NCI-H524 (cell line): ENCODE measurements around the gene ZNF358.

Experiments used
- DNase-seq, 2 experiments: peaks; one replicate each; lab custom pipeline; 2025; lab: John Stamatoyannopoulos, UW

ZNF358 gene

DNA sequence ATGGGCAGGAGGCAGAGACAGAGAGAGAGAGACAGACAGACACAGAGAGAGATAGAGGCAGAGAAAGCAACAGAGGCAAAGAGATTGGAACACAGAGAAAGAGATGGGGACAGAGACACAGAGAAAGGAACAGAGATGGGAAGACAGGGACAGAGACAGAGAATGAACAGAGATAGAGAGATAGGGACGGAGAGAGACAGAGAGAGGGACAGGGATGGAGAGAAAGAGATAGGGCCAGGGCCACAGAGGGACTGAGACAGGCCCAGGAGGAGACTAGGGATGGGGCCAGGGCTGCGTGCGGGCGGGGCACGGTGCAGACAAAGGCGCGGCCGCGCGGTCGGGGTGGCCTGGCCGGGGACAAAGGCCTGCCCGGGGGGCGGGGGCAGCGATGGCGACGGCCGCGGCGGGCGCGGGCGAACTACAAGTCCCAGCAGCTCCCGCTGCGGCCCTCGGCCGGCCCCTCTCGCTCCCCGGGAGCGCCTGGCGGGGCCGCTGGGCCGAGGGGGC lies at the start of gene ZNF358:
TSS of gene ZNF358 (plus strand) at position 459 of the 507 bp plus-strand sequence. CDS start 3,140 bp downstream, outside the sequence.
- peak; percentile 20 to 75 for DNase-seq

DNA sequence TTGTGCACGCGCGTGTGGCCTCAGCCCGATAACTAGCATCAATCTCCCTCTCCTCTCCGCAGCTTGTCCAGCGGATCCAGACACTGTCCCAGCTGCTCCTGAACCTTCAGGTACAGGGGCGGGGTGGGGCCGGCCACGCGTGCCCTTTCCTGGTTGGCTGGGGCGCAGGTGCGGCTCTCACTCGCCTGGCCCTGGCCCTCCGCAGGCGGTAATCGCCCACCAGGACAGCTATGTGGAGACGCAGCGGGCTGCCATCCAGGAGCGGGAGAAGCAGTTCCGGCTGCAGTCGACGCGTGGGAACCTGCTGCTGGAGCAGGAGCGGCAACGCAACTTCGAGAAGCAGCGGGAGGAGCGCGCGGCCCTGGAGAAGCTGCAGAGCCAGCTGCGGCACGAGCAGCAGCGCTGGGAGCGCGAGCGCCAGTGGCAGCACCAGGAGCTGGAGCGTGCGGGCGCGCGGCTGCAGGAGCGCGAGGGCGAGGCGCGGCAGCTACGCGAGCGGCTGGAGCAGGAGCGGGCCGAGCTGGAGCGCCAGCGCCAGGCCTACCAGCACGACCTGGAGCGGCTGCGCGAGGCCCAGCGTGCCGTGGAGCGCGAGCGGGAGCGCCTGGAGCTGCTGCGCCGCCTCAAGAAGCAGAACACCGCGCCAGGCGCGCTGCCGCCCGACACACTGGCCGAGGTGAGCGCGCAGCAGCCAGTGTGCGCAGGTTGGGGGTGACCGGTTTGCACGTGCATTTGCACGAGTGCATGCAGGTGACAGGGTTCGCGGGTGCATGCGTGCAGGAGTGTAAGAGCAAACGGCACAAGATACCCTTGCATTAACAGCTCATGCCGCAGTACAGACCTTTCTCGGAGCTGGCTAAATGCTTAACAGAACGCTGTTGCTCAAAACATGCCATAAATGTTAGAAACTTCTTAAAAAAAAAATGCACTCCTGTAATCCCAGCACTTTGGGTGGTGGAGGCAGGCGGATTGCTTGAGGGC lies 48.6 kb upstream of the ZNF358 start:
- no peak for DNase-seq

DNA sequence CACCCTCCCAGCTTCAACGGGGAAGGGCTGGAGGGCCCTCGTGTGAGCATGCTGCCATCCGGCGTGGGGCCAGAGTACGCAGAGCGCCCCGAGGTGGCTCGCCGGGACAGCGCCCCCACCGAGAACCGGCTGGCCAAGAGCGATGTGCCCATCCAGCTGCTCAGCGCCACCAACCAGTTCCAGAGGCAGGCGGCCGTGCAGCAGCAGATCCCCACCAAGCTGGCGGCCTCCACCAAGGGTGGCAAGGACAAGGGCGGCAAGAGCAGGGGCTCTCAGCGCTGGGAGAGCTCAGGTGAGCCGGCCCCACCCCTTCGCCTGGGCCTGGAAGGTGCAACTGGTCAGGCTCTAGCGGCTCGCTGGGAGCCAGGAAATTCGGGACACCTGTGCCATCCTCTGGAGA lies 47.1 kb upstream of the ZNF358 start:
- DNase-seq: no peak

DNA sequence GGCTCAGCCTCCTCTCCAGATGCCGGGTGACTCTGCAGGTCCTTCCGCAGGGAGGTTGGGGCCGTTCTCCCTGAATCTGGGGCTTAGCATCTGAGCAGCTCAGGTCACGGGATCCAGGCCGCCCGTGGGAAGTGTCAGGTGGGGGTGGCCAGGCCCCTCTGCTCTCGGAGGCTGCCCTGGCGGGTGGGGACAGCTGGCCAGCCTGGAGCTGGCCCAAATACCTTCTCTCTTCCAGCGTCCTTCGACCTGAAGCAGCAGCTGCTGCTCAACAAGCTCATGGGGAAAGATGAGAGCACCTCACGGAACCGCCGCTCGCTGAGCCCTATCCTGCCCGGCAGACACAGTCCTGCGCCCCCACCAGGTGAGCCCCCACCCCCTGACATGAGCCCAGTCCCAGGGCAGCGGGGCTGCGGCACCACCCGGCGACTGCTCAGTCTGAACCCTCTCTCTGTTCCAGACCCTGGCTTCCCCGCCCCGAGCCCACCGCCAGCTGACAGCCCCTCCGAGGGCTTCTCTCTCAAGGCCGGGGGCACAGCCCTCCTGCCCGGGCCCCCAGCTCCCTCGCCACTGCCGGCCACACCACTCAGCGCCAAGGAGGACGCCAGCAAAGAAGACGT lies 46.1 kb upstream of the ZNF358 start:
- DNase-seq: no peak

DNA sequence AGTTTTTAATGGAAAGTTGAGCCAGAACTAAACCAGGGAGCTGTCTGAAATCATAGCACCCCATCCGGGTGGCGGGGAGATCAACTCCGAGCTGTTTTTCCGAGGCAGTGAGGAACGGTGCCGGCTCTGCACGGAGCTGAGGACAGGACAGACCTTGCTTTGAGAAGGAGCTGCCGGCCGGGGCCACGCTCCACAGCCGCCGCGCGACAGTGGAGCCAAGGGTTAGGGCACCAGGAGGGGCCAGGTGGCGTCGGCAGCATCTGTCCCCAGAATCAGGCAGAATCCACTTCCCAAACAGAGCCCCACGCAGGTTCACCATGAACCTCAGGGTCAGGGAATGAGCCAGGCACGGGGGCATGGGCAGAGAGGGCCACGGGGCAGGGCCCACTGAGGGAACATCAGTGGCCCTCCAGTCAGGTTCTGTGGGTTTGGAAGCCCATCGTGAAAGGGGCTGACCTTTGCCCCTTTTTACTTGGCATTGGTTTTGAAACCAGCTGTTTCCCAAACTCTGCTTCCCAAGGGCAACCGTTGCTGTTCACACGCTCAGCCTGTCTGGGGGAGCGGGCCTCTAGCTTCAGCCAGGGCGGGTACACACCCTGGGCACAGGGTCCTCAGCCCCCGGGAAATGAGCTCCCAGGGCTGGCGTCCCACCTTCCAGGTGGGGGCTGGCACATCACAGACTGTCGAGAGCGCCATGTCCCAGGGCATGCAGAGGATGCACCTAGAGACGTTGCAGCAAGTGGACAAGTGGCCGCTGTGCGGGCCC lies 45.2 kb upstream of the ZNF358 start:
- no peak for DNase-seq

DNA sequence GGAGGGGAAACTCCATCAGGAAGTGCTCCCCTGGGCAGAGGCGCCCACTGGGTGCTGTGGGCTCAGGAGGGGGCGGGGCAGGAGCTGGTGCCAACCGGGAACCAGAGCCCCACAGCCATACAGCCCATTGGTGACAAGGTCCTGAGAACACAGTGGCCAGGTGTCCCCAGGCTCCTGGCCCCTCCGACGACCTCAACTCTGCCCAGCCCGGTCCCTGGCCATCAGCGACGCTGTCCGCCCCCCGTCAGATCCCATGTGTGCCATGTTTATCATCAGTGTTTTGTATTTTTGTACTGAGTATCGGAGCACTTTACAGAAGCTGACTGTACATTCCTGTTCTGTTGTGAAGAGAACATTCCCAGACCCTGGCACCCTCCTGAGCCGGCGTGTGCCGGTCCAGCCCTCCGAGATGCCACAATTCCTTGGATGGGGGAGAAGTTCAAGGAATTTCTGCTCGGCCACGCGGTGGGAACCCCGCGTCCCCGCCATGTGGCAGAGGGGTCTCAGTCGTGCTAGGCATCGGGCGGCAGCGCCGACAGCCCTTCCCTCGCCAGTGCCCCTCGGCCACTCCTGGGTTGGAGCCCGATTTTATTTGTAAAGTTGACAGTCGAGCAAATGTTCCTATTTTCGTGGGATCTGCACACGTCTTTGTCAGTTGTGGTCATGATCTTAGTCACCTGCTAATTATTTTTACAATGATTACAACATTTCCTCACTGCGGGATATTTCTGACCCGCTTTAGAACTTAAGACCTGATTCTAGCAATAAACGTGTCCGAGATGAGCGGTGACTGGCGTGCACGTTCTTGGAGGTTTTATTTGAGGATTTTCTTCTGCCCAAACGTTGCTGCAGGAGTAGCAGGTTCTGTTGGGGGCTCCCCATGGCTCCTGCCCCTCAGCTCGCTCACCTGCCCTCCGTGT lies 43.9 kb upstream of the ZNF358 start:
- DNase-seq: no peak

DNA sequence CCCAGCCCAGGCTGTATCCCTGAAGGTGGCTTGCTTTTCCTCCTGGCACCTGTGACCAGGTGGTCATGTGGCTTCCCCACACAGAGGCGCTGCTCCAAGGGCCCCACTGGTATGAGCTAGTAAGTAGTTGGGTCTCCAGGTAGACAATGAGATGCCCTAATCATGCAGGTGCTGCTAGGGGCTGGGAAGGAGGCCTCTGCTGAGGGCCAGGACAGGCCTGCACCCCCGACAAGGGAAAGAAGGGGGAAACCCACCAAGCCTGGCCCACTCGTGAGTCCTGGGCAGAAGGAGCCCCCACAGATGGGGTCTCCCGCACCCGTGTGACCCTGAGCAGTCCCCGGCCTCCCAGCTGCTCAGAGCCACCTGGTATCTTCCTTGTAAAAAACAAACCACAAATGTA lies 40.2 kb upstream of the ZNF358 start:
- DNase-seq: no peak

DNA sequence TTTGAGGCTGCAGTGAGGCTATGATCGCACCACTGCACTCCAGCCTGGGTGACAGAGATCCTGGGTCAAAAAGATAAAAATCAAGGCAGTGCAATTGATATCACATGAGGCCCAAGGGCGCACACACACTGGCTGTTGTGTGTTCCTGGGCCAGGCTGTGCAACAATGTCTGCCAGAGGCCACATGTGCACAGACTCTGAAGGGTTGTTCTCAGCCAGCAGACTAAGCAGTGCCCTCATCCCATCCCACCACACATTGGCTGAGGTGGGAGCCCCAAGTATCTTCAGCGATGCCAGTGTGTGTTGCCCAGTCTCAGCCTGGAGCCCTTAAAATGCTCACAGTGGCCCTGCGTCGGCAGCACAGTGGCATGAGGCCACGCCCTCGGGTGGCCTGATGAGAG lies 39.7 kb upstream of the ZNF358 start:
- no peak for DNase-seq

DNA sequence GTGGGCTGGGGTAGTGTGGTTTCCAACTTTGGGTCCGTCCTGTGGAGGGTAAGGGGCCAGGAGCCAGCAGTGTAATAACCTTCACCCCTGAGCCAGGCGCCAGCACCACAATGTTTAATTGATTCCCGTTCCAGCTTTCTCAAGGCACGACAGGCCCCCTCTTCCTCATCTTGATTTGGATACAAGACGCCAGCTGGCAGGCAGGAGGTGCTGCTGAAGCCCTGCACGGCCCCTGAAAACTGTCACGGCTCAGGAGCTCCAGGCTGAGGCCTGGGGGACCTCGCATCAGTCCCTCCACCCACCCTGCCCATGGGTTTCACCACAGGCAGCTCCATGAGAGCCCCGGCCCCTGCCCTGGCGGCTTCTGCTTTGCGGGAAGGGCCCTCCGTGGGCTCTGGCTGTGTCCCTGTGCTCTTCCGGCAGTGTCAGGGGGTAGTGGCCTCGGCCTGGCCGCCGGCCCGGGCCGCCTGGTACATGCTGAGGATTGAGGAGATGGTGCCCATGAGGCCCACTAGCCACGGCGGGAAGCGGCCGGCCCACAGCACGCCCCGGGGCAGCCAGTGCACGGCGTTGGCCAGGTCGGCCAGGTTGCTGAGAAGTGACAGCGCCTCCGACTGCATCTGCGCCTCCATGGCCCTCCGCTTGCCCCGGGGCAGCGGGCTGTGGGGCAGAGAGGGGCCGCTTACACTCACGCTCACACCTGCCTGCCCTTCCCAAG lies 39.0 kb upstream of the ZNF358 start:
- DNase-seq: no peak

DNA sequence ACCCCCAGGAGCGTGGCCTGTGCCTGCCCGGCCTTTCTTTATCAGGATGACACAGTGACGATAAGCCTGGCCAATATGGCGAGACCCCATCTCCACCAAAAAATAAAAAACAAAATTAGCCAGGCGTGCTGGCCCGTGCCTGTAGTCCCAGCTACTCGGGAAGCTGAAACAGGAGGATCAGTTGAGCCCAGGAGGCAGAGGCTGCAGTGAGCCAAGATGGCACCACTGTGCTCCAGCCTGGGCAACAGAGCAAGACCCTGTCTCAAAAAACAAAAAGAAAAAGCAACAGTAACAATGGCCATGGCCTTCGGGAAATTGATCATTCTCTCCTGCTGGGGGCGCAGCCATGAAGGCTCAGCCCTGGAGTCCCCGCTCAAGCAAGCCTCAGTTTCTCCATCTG lies 38.1 kb upstream of the ZNF358 start:
- DNase-seq: no peak

DNA sequence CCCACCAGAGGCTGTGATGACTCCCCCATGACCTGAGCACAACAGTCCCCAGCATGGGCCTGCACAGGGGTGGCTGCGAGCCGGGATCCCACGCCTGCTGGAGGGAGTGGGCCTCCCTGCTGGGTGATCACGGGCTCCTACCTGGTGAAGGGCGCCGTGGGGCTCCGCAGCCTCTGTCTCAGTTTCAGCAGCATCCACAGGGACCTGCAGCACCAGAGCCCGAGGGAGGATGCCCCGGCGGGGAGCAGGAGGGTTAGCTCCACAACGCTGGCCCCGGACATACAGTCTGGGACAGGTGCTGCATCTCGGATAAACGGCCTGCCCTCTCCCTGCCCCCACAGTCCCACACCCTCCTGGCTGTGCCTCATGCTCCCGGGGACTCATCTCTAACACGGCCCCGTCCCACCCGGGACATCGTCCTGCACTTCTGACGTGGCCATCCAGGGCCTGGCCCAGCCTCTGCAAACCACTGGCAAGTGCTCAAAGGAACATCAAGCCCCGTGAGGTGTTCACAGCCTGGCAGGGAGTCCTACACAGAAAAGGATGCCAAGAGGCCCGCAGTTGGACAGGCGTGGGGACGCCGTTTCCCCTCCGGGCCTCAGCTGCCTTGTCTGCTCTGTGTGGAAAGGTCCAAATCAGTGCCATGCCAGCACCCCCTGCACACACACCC lies 37.6 kb upstream of the ZNF358 start:
- DNase-seq: no peak

DNA sequence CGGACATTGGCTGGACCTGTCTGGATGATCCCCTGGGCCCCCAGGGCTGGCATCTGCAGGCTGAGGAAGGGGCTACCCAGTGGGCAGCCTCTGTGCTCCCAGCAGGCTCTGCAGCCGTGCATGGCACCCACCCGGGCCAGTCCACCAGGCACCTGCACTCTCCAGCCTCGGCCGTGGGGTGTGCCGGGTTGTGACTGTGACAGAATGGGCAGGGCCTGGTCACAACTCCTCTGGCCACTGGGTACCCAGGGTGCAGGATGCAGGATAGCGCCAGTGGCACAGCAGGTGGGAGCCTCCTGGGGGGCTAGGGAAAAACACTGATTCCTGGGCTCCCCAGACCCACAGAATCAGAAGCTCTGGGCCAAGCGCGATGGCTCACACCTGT lies 37.1 kb upstream of the ZNF358 start:
- DNase-seq: no peak

DNA sequence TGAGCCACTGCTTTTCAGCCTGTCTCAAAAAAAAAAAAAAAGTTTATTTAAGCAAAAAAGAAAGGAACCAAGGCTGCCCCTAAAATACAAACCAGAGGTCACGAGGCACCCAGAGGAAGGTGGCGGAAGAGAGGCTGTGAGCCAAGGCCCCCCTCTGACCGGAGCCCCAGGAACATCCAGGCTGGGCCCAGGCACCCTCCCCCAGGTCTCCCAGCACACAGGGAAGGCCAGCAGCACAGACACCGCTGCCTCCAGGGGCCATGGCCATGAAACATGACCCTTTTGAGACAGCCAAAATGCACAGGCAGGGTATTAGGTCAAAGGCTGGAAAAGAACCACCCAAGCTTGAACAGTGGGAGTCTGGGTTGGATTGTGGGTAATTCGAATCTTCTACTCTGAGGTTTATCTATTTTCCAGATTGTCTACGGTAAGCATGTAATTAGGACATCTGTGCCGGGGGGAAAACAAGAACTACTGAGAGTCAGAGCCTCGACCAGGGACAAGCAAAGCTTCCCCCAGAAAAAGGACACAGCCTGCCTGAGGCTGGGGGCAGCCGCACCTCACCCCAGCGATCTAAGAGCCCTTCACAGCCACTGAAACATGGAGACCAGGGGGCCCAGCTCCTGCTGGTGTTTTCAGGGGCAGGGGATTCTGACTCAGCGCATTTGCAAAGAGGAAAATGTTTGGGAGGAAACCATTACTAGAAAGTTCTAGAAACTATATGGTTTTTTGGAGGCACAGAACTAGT lies 35.5 kb upstream of the ZNF358 start:
- no peak for DNase-seq

DNA sequence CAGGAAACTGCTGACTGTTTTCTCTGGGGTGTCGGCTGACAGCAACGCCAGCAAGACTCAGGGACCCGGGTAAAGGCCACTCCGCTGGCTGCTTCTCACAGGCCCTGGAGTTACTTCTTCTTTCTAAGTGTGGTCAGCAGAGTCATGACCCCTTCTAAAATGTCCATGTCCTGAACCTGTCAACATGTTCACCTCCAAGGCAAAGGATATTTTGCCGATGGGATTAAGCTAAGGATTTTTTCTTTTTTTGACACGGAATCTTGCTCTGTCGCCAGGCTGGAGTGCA lies 35.0 kb upstream of the ZNF358 start:
- DNase-seq: no peak

DNA sequence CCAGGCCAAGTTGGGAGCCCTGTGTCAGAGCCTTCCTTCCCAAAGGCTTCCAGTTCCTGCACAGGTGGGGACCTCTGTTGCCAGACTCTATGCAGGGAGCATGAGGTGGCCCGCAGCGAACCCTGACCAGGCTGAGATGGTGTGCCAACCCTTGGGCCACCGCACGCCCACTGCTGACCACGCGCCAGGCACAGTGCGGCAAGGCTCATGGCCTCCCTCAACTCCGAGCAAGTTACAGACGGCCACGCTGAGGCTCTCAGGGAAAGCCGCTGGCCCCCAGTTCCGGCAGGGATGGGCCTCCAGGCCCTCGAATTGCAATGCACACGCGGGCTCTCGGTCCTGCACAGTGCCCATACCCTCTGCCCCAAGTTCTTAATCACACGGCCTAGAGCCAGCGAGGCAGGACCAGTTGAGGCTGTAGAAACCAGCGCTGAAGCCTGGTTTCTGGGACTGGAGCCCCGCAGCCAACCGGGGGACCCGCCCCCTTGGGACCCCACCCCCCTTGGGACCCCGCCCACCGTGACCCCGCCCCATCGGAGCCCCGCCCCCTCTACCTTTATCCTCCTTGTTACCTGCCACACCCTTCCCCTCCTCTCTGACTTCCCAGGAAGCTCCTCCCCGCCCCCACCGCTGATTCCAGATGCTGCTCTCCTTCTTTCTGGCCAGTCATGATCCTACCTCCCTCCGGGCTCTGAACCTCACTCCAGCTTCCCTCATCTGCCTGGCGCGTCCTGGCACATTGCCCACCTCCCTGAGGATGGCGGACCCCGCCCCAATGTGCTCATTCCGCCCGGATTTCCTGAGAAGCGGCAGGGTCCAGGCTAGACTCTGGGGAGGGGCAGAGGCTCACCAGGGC lies 33.1 kb upstream of the ZNF358 start:
- no peak for DNase-seq

DNA sequence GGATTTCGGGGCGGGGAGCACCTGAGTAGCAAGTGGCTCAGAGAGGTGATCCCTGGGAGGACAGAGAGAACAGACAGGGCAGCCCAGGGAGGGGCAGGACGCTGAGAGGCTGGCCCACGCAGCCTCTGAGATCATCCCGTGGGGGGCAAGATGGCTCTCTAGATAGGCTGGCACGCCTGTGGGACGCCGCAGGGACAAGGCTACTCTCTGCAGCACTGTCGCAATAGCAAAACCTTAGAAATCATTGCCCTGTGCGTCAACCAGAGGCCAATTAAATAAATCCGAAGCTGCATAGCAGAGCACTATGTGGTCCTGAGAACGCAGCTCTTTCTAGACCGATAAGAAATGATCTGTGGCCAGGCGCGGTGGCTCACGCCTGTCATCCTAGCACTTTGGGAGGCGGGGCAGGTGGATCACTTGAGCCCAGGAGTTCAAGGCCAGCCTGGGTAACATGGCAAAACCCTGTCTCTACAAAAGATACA lies 32.1 kb upstream of the ZNF358 start:
- no peak for DNase-seq

DNA sequence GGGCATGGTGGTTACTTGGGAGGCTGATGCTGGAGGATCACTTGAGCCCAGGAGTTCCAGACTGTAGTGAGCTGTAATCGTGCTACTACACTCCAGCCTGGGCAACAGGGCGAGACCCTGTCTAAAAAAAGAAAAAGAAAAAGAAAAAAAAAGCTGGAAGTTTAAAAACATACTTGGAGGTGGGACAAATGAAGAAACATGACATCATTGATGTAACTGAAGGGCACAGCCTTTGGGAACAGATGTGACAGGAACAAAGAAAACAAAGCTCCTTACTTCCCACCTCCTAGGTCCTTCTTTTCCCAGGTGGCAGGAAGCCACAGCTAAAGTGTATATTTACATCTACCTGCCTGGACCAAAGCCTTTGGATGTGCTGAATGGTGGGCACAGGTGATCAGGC lies 29.0 kb upstream of the ZNF358 start:
- DNase-seq: no peak

DNA sequence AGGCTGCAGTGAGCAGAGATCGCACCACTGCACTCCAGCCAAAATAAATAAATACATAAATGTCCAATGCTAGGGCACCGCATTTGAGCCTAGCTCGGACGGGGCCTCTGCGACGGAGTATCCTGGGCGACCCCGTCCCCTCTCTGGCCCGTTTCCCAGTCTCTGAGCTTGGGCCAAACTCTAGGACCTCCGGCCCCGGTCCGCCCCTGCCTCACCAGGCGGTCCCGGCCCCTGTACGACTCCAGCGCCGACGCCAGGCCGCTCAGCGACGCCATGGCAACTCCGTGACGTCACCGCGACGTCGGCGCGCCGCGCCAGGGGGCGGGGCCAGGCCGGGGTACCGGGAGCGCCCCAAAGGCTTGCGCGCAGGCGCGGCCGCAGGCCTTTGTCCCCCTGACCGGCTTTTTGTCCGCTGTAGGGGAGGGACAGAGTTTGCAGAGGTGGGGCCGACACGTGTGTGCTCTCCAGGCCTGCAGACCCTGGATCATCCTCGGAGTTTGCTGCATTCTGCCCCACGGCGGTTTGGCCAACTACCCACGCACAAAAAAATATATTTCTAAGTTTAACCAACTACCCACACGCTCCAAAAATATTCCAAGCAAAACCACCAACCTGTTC lies 27.1 kb upstream of the ZNF358 start, which contains the start of gene PEX11G:
TSS of gene PEX11G (minus strand) at position 300 of the 618 bp plus-strand sequence. CDS start at position 275, 25 bp downstream.
- peak; percentile 79 to 81 for DNase-seq
